Astrocyte (in vitro differentiated cells and primary cell): Measurements from ENCODE around the gene MDP1. TPM values are rescaled to one million over a fixed set of nuclear protein-coding genes. Genes with fewer than 3 reads are reported as not detected.
"Not testable (repeated sequence)": the region's sequence is repeated elsewhere in the genome, so short reads cannot be mapped to it uniquely, and the experiment has no call there.

Source experiments
- DNase-seq: peaks from one replicate; pipeline ENCODE4 v3.0.0-alpha.2; 2010; ENCODE audit warnings: low read depth
- FAIRE-seq: peaks from 2 replicates; lab custom pipeline; 2011; peaks lifted over from hg19 to GRCh38; lab: Jason Lieb, UNC
- H2AFZ ChIP-seq: 2 replicates; pipeline ENCODE4 v1.6.0; 2012; ENCODE audit warnings: low read depth, low read length, inconsistent platforms
- H3K27ac ChIP-seq: 2 replicates; pipeline ENCODE4 v1.5.1; 2011; ENCODE audit warnings: low read depth, low read length, inconsistent platforms
- H3K27me3 ChIP-seq: 2 replicates; pipeline ENCODE4 v1.6.0; 2011; ENCODE audit warnings: low read length, inconsistent platforms; ENCODE audit not compliant: insufficient read depth
- H3K36me3 ChIP-seq: 2 replicates; pipeline ENCODE4 v1.5.1; 2011; ENCODE audit warnings: low read length, inconsistent platforms; ENCODE audit not compliant: insufficient read depth
- H3K4me1 ChIP-seq: 2 replicates; pipeline ENCODE4 v1.5.1; 2011; ENCODE audit warnings: low read length, inconsistent platforms; ENCODE audit not compliant: insufficient read depth
- H3K4me2 ChIP-seq: 2 replicates; pipeline ENCODE4 v1.6.0; 2012; ENCODE audit warnings: low read length, inconsistent platforms
- H3K4me3 ChIP-seq: 2 replicates; pipeline ENCODE4 v1.5.1; 2011; ENCODE audit warnings: low read depth, mild to moderate bottlenecking, low read length, inconsistent platforms; ENCODE audit not compliant: insufficient read depth
- H3K79me2 ChIP-seq: 2 replicates; pipeline ENCODE4 v1.6.0; 2012; ENCODE audit warnings: mild to moderate bottlenecking, low read length, inconsistent platforms; ENCODE audit not compliant: insufficient read depth
- H3K9ac ChIP-seq: 2 replicates; pipeline ENCODE4 v1.6.0; 2012; ENCODE audit warnings: mild to moderate bottlenecking, low read length, inconsistent platforms
- H3K9me3 ChIP-seq: 2 replicates; pipeline ENCODE4 v1.5.1; 2012; ENCODE audit warnings: low read depth, mild to moderate bottlenecking, low read length, inconsistent platforms; ENCODE audit not compliant: insufficient read depth
- H4K20me1 ChIP-seq: 2 replicates; pipeline ENCODE4 v1.6.0; 2012; ENCODE audit warnings: low read length, inconsistent platforms; ENCODE audit not compliant: insufficient read depth
- H3K27ac Mint-ChIP-seq: one replicate; pipeline ENCODE4 v1.8.0; 2021; ENCODE audit warnings: mild to moderate bottlenecking, mixed read lengths; ENCODE audit not compliant: unreplicated experiment
- H3K27me3 Mint-ChIP-seq: one replicate; pipeline ENCODE4 v1.8.0; 2021; ENCODE audit warnings: low read depth, mixed read lengths; ENCODE audit not compliant: unreplicated experiment
- H3K36me3 Mint-ChIP-seq: one replicate; pipeline ENCODE4 v1.8.0; 2021; ENCODE audit warnings: low read depth, mixed read lengths; ENCODE audit not compliant: unreplicated experiment
- H3K4me1 Mint-ChIP-seq: one replicate; pipeline ENCODE4 v1.8.0; 2021; ENCODE audit warnings: low read depth, mixed read lengths; ENCODE audit not compliant: unreplicated experiment
- H3K4me3 Mint-ChIP-seq: one replicate; pipeline ENCODE4 v1.8.0; 2021; ENCODE audit warnings: mild to moderate bottlenecking, moderate library complexity, mixed read lengths; ENCODE audit not compliant: unreplicated experiment
- H3K9me3 Mint-ChIP-seq: one replicate; pipeline ENCODE4 v1.8.0; 2021; ENCODE audit warnings: mild to moderate bottlenecking, mixed read lengths; ENCODE audit not compliant: unreplicated experiment
- CTCF ChIP-seq: IDR thresholded peaks from 2 replicates; pipeline ENCODE4 v1.5.1; 2011; ENCODE audit warnings: low read depth, mild to moderate bottlenecking, inconsistent platforms, low read length, moderate library complexity; ENCODE audit not compliant: insufficient read depth
- EZH2 ChIP-seq: IDR thresholded peaks from 2 replicates; pipeline ENCODE4 v1.6.1; 2012; ENCODE audit warnings: mild to moderate bottlenecking, low read length, inconsistent platforms; ENCODE audit not compliant: insufficient read depth
- total RNA-seq: library from RNA; stranded (reverse); gene quantifications from 2 replicates; pipeline ENCODE4 v1.2.1, GENCODE V29; 2021

Gene MDP1
- total RNA-seq, 1 donor from 2014 or later, result 8.9 TPM

GRCh38 chr14:24224618-24225071, 8.8 kb upstream of the MDP1 start:
- Mint-ChIP-seq H3K27ac (peak overlapping the region; percentile 55), H3K27me3 (no peaks in the 10 kb centered on the region), H3K4me1 (peaks cover 8% of the 10 kb centered on the region), H3K36me3 (peaks cover 2% of the 10 kb centered on the region), H3K9me3 (no peaks in the 10 kb centered on the region), H3K4me3 (peak overlapping the region; percentile 3)
- H3K9ac ChIP-seq, result peak overlapping the region; percentile 44
- no peaks in the 10 kb centered on the region for H3K36me3 ChIP-seq
- TF ChIP-seq CTCF (no peak), EZH2 (no peak)
- no peak overlapping the region for H2AFZ ChIP-seq
- FAIRE-seq (peak; percentile 75), DNase-seq (peak; percentile 95)
- peaks cover 7% of the 10 kb centered on the region for H3K4me1 ChIP-seq
- peaks cover 8% of the 10 kb centered on the region for H4K20me1 ChIP-seq
- peak overlapping the region; percentile 52 for H3K4me2 ChIP-seq
- H3K4me3 ChIP-seq, result no peak overlapping the region
- H3K79me2 ChIP-seq, result peaks cover 86% of the 10 kb centered on the region
- H3K27ac ChIP-seq, result peak overlapping the region; percentile 70
- no peaks in the 10 kb centered on the region for H3K9me3 ChIP-seq
- no peaks in the 10 kb centered on the region for H3K27me3 ChIP-seq

GRCh38 chr14:24222987-24223386, 7.1 kb upstream of the MDP1 start:
- FAIRE-seq, DNase-seq, H3K27me3 Mint-ChIP-seq, H3K9me3 ChIP-seq, H3K36me3 ChIP-seq, H3K27ac Mint-ChIP-seq, H3K27ac ChIP-seq, H2AFZ ChIP-seq, H3K27me3 ChIP-seq, H3K4me1 ChIP-seq, H4K20me1 ChIP-seq, H3K4me2 ChIP-seq, H3K9ac ChIP-seq, H3K4me3 Mint-ChIP-seq, H3K4me1 Mint-ChIP-seq, H3K9me3 Mint-ChIP-seq, H3K36me3 Mint-ChIP-seq, H3K4me3 ChIP-seq: not testable (repeated sequence)
- peaks cover 86% of the 10 kb centered on the region for H3K79me2 ChIP-seq

GRCh38 chr14:24219521-24219920, 3.7 kb upstream of the MDP1 start:
- Histone ChIP-seq H3K9ac (no peak overlapping the region), H2AFZ (no peak overlapping the region), H3K4me1 (peaks cover 3% of the 10 kb centered on the region), H4K20me1 (peaks cover 5% of the 10 kb centered on the region), H3K36me3 (no peaks in the 10 kb centered on the region), H3K79me2 (peaks cover 60% of the 10 kb centered on the region), H3K27ac (no peak overlapping the region), H3K27me3 (no peaks in the 10 kb centered on the region), H3K4me2 (no peak overlapping the region), H3K9me3 (no peaks in the 10 kb centered on the region), H3K4me3 (no peak overlapping the region)
- FAIRE-seq (no peak), DNase-seq (no peak)
- peaks cover 9% of the 10 kb centered on the region for H3K36me3 Mint-ChIP-seq
- TF ChIP-seq CTCF (no peak), EZH2 (no peak)
- peaks cover 12% of the 10 kb centered on the region for H3K4me1 Mint-ChIP-seq
- H3K27ac Mint-ChIP-seq, result no peak overlapping the region
- H3K9me3 Mint-ChIP-seq, result no peaks in the 10 kb centered on the region
- no peaks in the 10 kb centered on the region for H3K27me3 Mint-ChIP-seq
- no peak overlapping the region for H3K4me3 Mint-ChIP-seq
